Esophagus squamous epithelium (tissue), 5 donors: ENCODE measurements around the gene PPP1CC. TPM values are rescaled to one million over a fixed set of nuclear protein-coding genes. Genes with fewer than 3 reads are reported as not detected.

Source experiments
- DNase-seq: peaks from one replicate; lab custom pipeline; 2025; lab: John Stamatoyannopoulos, UW
- H3K27ac ChIP-seq, 4 donors: fragments of 200-600 bp; sonication (generic); one replicate each; pipeline ENCODE4 v1.5.1; 2016 to 2019; ENCODE audit warnings: mild to moderate bottlenecking in 1 of 4
- H3K27me3 ChIP-seq, 4 donors: fragments of 200-600 bp; sonication (generic); 1 replicate in 3 of 4; 2 replicates in 1 of 4; pipeline versions ENCODE4 v1.5.1 to v1.6.0; 2017 to 2021; ENCODE audit warnings: antibody characterized with exemption in 1 of 4
- H3K36me3 ChIP-seq, 3 donors: fragments of 200-600 bp; sonication (generic); one replicate each; pipeline ENCODE4 v1.5.1; 2016 to 2019
- H3K4me1 ChIP-seq, 3 donors: fragments of 200-600 bp; sonication (generic); one replicate each; pipeline ENCODE4 v1.5.1; 2017 to 2019
- H3K4me3 ChIP-seq, 4 donors: fragments of 200-600 bp; sonication (generic); 1 replicate in 3 of 4; 2 replicates in 1 of 4; pipeline ENCODE4 v1.5.1; 2016 to 2019; ENCODE audit warnings: mild to moderate bottlenecking in 2 of 4, moderate library complexity in 1 of 4
- H3K9me3 ChIP-seq, 3 donors: fragments of 200-600 bp; sonication (generic); one replicate each; pipeline ENCODE4 v1.5.1; 2016 to 2019
- POLR2A ChIP-seq, 4 donors: fragments of 450-650 bp; IDR thresholded peaks; one replicate each; pipeline ENCODE4 v1.6.1; 2017; ENCODE audit warnings: antibody characterized with exemption in 4 of 4, mild to moderate bottlenecking in 4 of 4, moderate library complexity in 3 of 4
- WGBS, 2 donors: methylation state at CpG; one replicate each; pipeline ENCODE4 v1.1.5; 2018; 5-methylcytosine and 5-hydroxymethylcytosine counted together
- intact Hi-C: fragments of 100-400 bp; cut with DNase I; formaldehyde crosslinking; loops from one replicate; pipeline ENCODE4 v1.15.0; 2022
- total RNA-seq, 4 donors: library from RNA; depleted of rRNA; stranded (reverse); fragments of >200 nt; gene quantifications; one replicate each; pipeline ENCODE4 v1.1.0, GENCODE V29; 2016
- TF ChIP-seq, protein P1 (sequence below), 6 experiments: fragments of 450-650 bp in 4 of 6; fragments of 200-600 bp in 2 of 6; sonication (generic) in 2 of 6; IDR thresholded peaks; one replicate each; pipeline ENCODE4 v1.5.1; 2016 to 2019; ENCODE audit warnings: antibody characterized with exemption in 6 of 6, mild to moderate bottlenecking in 4 of 6, moderate library complexity in 4 of 6
- donor health status: DM: yes; HTN: yes; CAD: no.

Gene PPP1CC
- total RNA-seq, 4 donors from 2014 or later, result 55.3 to 127 (median 114) TPM

DNA sequence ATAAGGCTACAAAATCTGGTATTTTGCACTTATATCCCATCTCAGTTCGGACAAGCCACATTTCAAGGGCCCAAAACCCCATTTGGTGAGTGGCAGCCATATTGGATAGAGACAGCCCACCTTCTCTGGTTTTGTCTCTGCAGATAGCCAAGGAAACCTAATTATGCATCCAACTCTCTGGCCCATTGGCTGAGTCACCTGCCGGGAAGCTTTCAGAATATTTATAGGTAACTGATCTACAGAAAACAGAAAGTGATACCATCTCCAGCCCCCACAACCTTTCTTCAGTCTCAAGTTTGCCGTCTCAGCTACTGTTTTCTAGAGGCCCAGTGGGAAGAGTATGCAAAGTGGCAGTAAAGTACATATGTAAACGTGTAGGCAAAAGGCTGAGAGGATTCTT lies 33.7 kb upstream of the PPP1CC start:
- H3K36me3 ChIP-seq, result no peaks in the 10 kb centered on the region
- H3K4me1 ChIP-seq, result peaks cover 0 to 4% (median 0%) of the 10 kb centered on the region in 3 donors
- no peak for DNase-seq
- no peak for TF ChIP-seq POLR2A (IDR thresholded peaks at IDR 0.05)
- TF ChIP-seq, protein P1, sequence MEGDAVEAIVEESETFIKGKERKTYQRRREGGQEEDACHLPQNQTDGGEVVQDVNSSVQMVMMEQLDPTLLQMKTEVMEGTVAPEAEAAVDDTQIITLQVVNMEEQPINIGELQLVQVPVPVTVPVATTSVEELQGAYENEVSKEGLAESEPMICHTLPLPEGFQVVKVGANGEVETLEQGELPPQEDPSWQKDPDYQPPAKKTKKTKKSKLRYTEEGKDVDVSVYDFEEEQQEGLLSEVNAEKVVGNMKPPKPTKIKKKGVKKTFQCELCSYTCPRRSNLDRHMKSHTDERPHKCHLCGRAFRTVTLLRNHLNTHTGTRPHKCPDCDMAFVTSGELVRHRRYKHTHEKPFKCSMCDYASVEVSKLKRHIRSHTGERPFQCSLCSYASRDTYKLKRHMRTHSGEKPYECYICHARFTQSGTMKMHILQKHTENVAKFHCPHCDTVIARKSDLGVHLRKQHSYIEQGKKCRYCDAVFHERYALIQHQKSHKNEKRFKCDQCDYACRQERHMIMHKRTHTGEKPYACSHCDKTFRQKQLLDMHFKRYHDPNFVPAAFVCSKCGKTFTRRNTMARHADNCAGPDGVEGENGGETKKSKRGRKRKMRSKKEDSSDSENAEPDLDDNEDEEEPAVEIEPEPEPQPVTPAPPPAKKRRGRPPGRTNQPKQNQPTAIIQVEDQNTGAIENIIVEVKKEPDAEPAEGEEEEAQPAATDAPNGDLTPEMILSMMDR (IDR thresholded peaks at IDR 0.05), result no peak
- no peaks in the 10 kb centered on the region for H3K27me3 ChIP-seq
- intact Hi-C loops, result no loop called here
- H3K4me3 ChIP-seq, result no peak overlapping the region
- WGBS, 2 donors, result 49 to 59% methylated on average over 4 of the region's 4 CpGs
- no peak overlapping the region for H3K27ac ChIP-seq
- no peaks in the 10 kb centered on the region for H3K9me3 ChIP-seq

- Histone ChIP-seq H3K9me3 (no peaks in the 10 kb centered on the region), H3K4me3 (no peak overlapping the region), H3K27ac (no peak overlapping the region), H3K4me1 (peaks cover 0 to 4% (median 0%) of the 10 kb centered on the region in 3 donors), H3K27me3 (no peaks in the 10 kb centered on the region), H3K36me3 (no peaks in the 10 kb centered on the region)
- TF ChIP-seq POLR2A (IDR thresholded peaks at IDR 0.05), result no peak
- TF ChIP-seq, protein P1 (IDR thresholded peaks at IDR 0.05), result no peak
- intact Hi-C loops, result no loop called here
- 62 to 79% methylated on average over 1 of the region's 1 CpG for WGBS, 2 donors
- DNase-seq, result no peak
Measured at GRCh38 chr12:110775997-110776396, 33.3 kb upstream of the PPP1CC start.

DNA sequence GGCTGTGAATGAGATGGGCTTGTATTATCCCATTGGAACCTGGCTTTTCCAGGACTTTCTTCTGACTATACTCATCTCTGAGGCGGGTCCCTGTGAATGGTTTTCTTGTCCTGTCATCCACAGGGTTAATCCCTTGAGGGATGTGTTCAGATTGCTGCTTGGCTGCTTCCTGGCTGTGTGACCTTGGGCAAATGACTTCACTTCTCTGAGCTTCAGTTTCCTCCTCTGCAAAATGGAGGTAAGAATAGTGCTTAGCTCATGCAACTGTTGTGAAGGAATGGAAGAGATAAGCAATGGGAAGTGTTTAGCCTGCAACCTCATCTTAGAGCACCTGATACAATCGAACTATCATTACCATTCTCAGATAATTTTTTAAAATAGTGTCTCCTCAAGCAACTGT lies 32.1 kb upstream of the PPP1CC start:
- H3K4me1 ChIP-seq, result peaks cover 0 to 4% (median 0%) of the 10 kb centered on the region in 3 donors
- H3K9me3 ChIP-seq, result no peaks in the 10 kb centered on the region
- H3K27me3 ChIP-seq, result no peaks in the 10 kb centered on the region
- no peak for DNase-seq
- no peak overlapping the region for H3K4me3 ChIP-seq
- intact Hi-C loops, result no loop called here
- no peaks in the 10 kb centered on the region for H3K36me3 ChIP-seq
- 68 to 74% methylated on average over 2 of the region's 2 CpGs for WGBS, 2 donors
- no peak for TF ChIP-seq POLR2A (IDR thresholded peaks at IDR 0.05)
- TF ChIP-seq, protein P1 (IDR thresholded peaks at IDR 0.05), result no peak
- no peak overlapping the region for H3K27ac ChIP-seq

- 87 to 96% methylated on average over 5 of the region's 5 CpGs for WGBS, 2 donors
- Histone ChIP-seq H3K27me3 (no peaks in the 10 kb centered on the region), H3K27ac (no peak overlapping the region), H3K36me3 (no peaks in the 10 kb centered on the region), H3K4me3 (no peak overlapping the region), H3K9me3 (no peaks in the 10 kb centered on the region), H3K4me1 (peaks cover 0 to 4% (median 0%) of the 10 kb centered on the region in 3 donors)
- TF ChIP-seq, protein P1 (IDR thresholded peaks at IDR 0.05), result no peak
- no peak for TF ChIP-seq POLR2A (IDR thresholded peaks at IDR 0.05)
- intact Hi-C loops, result no loop called here
- DNase-seq, result no peak
Measured at GRCh38 chr12:110768960-110769359, 26.3 kb upstream of the PPP1CC start.

DNA sequence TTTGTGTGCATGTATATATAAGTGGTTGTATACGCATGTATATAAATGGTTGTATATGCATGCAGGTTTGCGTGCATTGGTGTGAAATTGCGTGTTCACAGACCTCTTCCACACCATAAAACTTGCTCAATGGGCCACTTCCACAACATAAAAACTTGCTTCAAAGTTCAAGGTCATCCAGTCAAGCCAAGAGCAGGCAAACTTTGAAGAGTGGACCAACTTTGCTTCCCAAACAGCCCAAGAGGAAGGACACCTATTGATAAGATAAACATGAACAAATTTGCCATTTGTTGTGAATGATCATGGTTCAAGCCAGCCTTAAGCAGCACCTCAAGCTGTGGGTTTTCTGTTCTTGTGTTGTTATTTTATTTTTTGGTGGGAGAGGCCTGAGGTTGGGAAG lies 25.2 kb upstream of the PPP1CC start:
- Histone ChIP-seq H3K4me1 (peaks cover 0 to 2% (median 0%) of the 10 kb centered on the region in 3 donors), H3K27me3 (no peaks in the 10 kb centered on the region), H3K9me3 (no peaks in the 10 kb centered on the region), H3K27ac (no peak overlapping the region), H3K36me3 (no peaks in the 10 kb centered on the region), H3K4me3 (no peak overlapping the region)
- 94 to 95% methylated on average over 3 of the region's 3 CpGs for WGBS, 2 donors
- TF ChIP-seq, protein P1 (IDR thresholded peaks at IDR 0.05), result no peak
- TF ChIP-seq POLR2A (IDR thresholded peaks at IDR 0.05), result no peak
- no peak for DNase-seq
- intact Hi-C loops, result no loop called here
